HL-60 (cell line): Measurements from ENCODE around the gene DUSP7.

ENCODE experiments used
- DNase-seq, 2 experiments: peaks; one replicate each; pipeline ENCODE4 v3.0.0-alpha.2; 2010 to 2020; ENCODE audit warnings: low read depth in 1 of 2, low spot score in 1 of 2
- H3K27ac ChIP-seq: fragments of 250-450 bp; sonication (Bioruptor Pico); replicated peaks from 2 replicates; pipeline ENCODE4 v1.5.1; 2020; ENCODE audit warnings: mild to moderate bottlenecking, moderate library complexity
- H3K27me3 ChIP-seq: fragments of 250-450 bp; sonication (Bioruptor Pico); 2 replicates; pipeline ENCODE4 v1.5.1; 2021; ENCODE audit warnings: mild to moderate bottlenecking, moderate library complexity; ENCODE audit not compliant: insufficient read depth, poor library complexity, severe bottlenecking
- H3K4me3 ChIP-seq: replicated peaks from 2 replicates; pipeline ENCODE4 v1.5.1; 2011; ENCODE audit warnings: mild to moderate bottlenecking, control low read depth, low read length; ENCODE audit not compliant: insufficient read depth
- GABPA ChIP-seq: IDR thresholded peaks from 2 replicates; pipeline ENCODE4 v1.6.1; 2012; ENCODE audit warnings: low read depth
- POLR2AphosphoS5 ChIP-seq: IDR thresholded peaks from 2 replicates; pipeline ENCODE4 v1.6.1; 2012; ENCODE audit warnings: low read depth
- REST ChIP-seq: IDR thresholded peaks from 2 replicates; pipeline ENCODE4 v1.6.1; 2012; ENCODE audit warnings: low read depth; ENCODE audit not compliant: insufficient replicate concordance
- SPI1 ChIP-seq: IDR thresholded peaks from 2 replicates; pipeline ENCODE4 v1.6.1; 2012; ENCODE audit warnings: low read depth, mild to moderate bottlenecking, borderline replicate concordance
- TF ChIP-seq, protein P1 (sequence below): IDR thresholded peaks from one replicate; pipeline ENCODE4 v1.5.1; 2011; ENCODE audit warnings: low read length, control low read depth, inconsistent platforms; ENCODE audit not compliant: insufficient read depth

The DUSP7 gene

GRCh38 chr3:52051444-52051843 lies 4.9 kb downstream of the DUSP7 start:
- no peak overlapping the region; the same call in 1 of the 2 replicates for H3K27ac ChIP-seq
- H3K27me3 ChIP-seq: no peaks in the 10 kb centered on the region
- TF ChIP-seq, protein P1, sequence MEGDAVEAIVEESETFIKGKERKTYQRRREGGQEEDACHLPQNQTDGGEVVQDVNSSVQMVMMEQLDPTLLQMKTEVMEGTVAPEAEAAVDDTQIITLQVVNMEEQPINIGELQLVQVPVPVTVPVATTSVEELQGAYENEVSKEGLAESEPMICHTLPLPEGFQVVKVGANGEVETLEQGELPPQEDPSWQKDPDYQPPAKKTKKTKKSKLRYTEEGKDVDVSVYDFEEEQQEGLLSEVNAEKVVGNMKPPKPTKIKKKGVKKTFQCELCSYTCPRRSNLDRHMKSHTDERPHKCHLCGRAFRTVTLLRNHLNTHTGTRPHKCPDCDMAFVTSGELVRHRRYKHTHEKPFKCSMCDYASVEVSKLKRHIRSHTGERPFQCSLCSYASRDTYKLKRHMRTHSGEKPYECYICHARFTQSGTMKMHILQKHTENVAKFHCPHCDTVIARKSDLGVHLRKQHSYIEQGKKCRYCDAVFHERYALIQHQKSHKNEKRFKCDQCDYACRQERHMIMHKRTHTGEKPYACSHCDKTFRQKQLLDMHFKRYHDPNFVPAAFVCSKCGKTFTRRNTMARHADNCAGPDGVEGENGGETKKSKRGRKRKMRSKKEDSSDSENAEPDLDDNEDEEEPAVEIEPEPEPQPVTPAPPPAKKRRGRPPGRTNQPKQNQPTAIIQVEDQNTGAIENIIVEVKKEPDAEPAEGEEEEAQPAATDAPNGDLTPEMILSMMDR: no peak
- no peak for TF ChIP-seq SPI1
- no peak for TF ChIP-seq REST
- TF ChIP-seq GABPA: no peak
- no peak for TF ChIP-seq POLR2AphosphoS5

DNA sequence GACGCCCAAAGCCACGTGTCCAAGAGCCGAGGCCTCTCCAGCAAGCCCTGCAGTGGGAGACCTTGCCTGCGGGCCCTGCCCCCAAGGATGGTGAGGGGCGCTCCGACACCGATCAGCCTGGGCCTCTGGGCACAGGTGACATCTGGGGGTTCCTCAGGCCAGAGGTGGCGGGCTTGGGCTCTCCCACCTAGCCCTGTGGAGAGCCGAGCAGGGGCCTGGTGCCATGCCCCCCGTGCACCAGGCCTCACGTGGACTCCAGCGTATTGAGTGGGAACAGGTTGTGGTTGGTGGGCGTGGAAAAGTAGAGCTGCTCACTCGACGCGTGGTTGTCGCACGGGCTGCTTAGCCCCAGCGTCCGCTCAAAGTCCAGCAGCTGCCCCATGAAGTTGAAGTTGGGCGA lies 5.8 kb downstream of the DUSP7 start:
- Histone ChIP-seq H3K27ac (no peak overlapping the region), H3K27me3 (no peaks in the 10 kb centered on the region), H3K4me3 (no peak overlapping the region)
- DNase-seq: no peak
- TF ChIP-seq GABPA (no peak), REST (no peak), SPI1 (no peak), POLR2AphosphoS5 (no peak)
- TF ChIP-seq, protein P1: no peak

More at GRCh38 chr3:52051444-52051843, 4.9 kb downstream of the DUSP7 start:
- no peak overlapping the region for H3K4me3 ChIP-seq
- no peak for DNase-seq

DNA sequence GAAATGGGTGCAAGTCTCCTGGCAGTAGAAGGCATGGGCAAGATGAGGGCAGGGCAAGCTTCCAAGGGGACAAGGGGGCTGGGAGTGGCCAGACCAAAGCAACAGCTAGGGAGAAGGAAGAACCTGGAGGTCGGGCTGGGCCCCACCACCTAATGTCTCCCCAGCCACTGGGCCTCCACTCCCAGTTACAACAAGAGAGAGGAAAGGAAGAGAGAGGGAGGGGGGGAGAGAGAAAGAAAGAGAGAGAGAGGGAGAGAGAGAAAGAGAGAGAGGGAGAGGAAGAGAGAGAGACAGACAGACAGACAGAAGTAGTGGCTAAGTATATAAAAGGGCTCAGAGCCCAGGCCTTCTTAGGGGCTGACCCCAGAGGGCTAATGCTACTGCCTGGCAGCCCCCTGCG lies 6.9 kb downstream of the DUSP7 start:
- H3K27ac ChIP-seq: no peak overlapping the region

More for the DNA sequence above, 6.9 kb downstream of the DUSP7 start:
- DNase-seq: no peak
- Histone ChIP-seq H3K27me3 (no peaks in the 10 kb centered on the region), H3K4me3 (no peak overlapping the region)
- no peak for TF ChIP-seq GABPA
- TF ChIP-seq, protein P1: no peak
- no peak for TF ChIP-seq REST
- TF ChIP-seq SPI1: no peak
- TF ChIP-seq POLR2AphosphoS5: no peak
